Esophagus (tissue), 2 donors: ENCODE measurements around the gene C2orf81. TPM values are rescaled to one million over a fixed set of nuclear protein-coding genes. Genes with fewer than 3 reads are reported as not detected.
"Not testable (repeated sequence)": the region's sequence is repeated elsewhere in the genome, so short reads cannot be mapped to it uniquely, and the experiment has no call there.

Source experiments
- H3K27ac ChIP-seq, 2 donors: one replicate each; pipeline ENCODE4 v1.5.1; 2013; ENCODE audit warnings: low read depth in 2 of 2, mild to moderate bottlenecking in 2 of 2, inconsistent platforms in 1 of 2, low read length in 1 of 2, moderate library complexity in 1 of 2
- H3K27me3 ChIP-seq, 2 donors: one replicate each; pipeline ENCODE4 v1.6.1; 2013; ENCODE audit warnings: low read length in 2 of 2, control low read depth in 1 of 2, mild to moderate bottlenecking in 1 of 2; ENCODE audit not compliant: insufficient read depth in 2 of 2, control insufficient read depth in 1 of 2
- H3K36me3 ChIP-seq, 2 donors: one replicate each; pipeline ENCODE4 v1.6.1; 2013; ENCODE audit warnings: low read length in 1 of 2; ENCODE audit not compliant: control insufficient read depth in 2 of 2, insufficient read depth in 2 of 2
- H3K4me1 ChIP-seq, 2 donors: one replicate each; pipeline ENCODE4 v1.6.1; 2013; ENCODE audit warnings: low read length in 1 of 2; ENCODE audit not compliant: control insufficient read depth in 2 of 2, insufficient read depth in 2 of 2
- H3K4me3 ChIP-seq, 2 donors: one replicate each; pipeline ENCODE4 v1.5.1; 2013; ENCODE audit warnings: low read length in 2 of 2, mild to moderate bottlenecking in 2 of 2, low read depth in 1 of 2, moderate library complexity in 1 of 2
- H3K9me3 ChIP-seq, 2 donors: one replicate each; pipeline ENCODE4 v1.6.1; 2013; ENCODE audit warnings: mild to moderate bottlenecking in 2 of 2, low read depth in 1 of 2, low read length in 1 of 2, moderate library complexity in 1 of 2; ENCODE audit not compliant: control insufficient read depth in 2 of 2, insufficient read depth in 1 of 2
- whole genome bisulfite sequencing, 2 donors: extraction: QIAGEN DNeasy Blood & Tissue Kit; methylation state at CpG; one replicate each; pipeline ENCODE4 v1.1.7; 2013; 5-methylcytosine and 5-hydroxymethylcytosine counted together
- polyA plus RNA-seq, 2 donors: library from polyadenylated mRNA; stranded (reverse); fragments of 200-250 nt; gene quantifications; one replicate each; pipeline ENCODE4 v1.2.3, GENCODE V29; 2013
- donor health status: healthy with polysubstance abuse.
- donor health status: Bipolar disorder and iron deficiency.

Gene C2orf81
- polyA plus RNA-seq: under 1 TPM; 0.81 to 0.92 TPM

DNA sequence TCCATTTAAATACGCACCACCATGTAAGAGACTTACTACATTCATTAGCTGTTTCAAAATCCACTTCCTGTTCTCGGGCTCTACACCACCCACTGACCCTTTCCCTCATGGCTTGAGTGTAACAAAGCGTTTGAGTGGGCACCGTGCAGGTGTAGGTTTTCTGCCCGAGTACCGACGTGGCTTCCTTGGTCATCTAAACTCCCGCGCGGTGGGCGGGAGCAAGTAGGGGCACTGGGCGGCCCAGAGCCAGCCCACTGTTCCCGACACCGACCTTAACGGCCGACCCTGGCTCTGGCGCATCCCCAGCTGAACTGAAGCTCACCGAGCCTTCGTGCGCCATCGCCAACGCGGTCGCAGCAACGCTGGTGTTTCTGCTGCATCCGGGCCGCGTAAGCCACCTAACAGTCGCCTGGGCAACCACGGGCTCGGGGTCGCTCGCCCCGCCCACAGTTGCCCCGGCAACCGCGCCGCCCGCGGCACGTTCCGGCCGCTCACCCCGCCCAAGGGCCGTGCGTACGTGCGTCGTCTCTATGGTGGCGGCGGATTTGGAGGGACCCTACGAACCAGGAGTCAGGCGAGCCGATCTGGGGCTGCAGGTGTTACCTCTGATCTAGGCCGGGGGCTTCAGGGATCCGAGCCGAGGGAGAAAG, at the start of gene C2orf81, which contains the start of gene WDR54:
C2orf81 (minus strand) TSS at position 399 of the 650 bp plus-strand sequence; CDS start at position 340, 59 bp downstream.
WDR54 (plus strand) TSS at position 510 of the 650 bp plus-strand sequence. CDS start 424 bp downstream, outside the sequence.
- peaks cover 0 to 8% of the 10 kb centered on the region in 2 donors for H3K4me1 ChIP-seq
- H3K27me3 ChIP-seq: no peaks in the 10 kb centered on the region
- H3K27ac ChIP-seq: peak within 1 kb of the TSS; percentile 74 to 79
- H3K4me3 ChIP-seq: peak within 1 kb of the TSS; percentile 45 to 64
- no peaks in the 10 kb centered on the region for H3K36me3 ChIP-seq
- no peaks in the 10 kb centered on the region for H3K9me3 ChIP-seq
- WGBS, 2 donors: 0% methylated on average over 52 to 57 of the region's 57 CpGs

GRCh38 chr2:74470742-74471141, 49.3 kb upstream of the C2orf81 start:
- not testable (repeated sequence) for H3K4me1 ChIP-seq, H3K27me3 ChIP-seq, H3K4me3 ChIP-seq, H3K27ac ChIP-seq, H3K9me3 ChIP-seq
- WGBS, 2 donors: 93 to 94% methylated on average over 12 of the region's 12 CpGs
- H3K36me3 ChIP-seq: peaks cover 0 to 14% of the 10 kb centered on the region in 2 donors

DNA sequence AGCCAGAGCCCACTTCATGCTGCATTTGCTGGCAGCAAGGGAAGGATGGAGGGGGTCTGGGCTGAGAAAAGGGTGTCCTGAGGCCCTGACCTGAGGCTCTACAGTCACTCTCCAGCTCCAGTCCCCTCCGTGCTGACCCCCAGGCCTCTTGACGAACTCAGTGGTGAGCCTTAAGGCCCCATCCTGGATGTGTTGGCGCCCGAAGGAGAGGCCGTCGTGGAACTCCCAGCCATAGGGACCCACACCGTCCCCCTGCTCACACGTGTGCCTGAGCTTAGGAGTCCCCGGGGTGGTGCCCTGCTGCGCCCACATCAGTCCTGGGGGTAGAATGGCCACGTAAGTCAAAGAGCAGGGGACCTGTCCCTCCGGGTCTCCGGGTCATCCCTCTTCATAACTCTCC, 43.0 kb upstream of the C2orf81 start:
- Histone ChIP-seq H3K27ac (peak overlapping the region in 1 of 2 donors; percentile 91), H3K4me3 (peak overlapping the region; percentile 85 to 91), H3K27me3 (no peaks in the 10 kb centered on the region), H3K9me3 (no peaks in the 10 kb centered on the region), H3K4me1 (peaks cover 0 to 4% of the 10 kb centered on the region in 2 donors), H3K36me3 (peaks cover 0 to 16% of the 10 kb centered on the region in 2 donors)
- 3 to 5% methylated on average over 13 of the region's 13 CpGs for WGBS, 2 donors

GRCh38 chr2:74462786-74463105, 41.3 kb upstream of the C2orf81 start:
- no peak overlapping the region for H3K27ac ChIP-seq
- no peak overlapping the region for H3K4me3 ChIP-seq
- WGBS, 2 donors: 73 to 85% methylated on average over 4 of the region's 4 CpGs
- H3K4me1 ChIP-seq: peaks cover 0 to 4% of the 10 kb centered on the region in 2 donors
- no peaks in the 10 kb centered on the region for H3K27me3 ChIP-seq
- no peaks in the 10 kb centered on the region for H3K9me3 ChIP-seq
- peaks cover 0 to 16% of the 10 kb centered on the region in 2 donors for H3K36me3 ChIP-seq

DNA sequence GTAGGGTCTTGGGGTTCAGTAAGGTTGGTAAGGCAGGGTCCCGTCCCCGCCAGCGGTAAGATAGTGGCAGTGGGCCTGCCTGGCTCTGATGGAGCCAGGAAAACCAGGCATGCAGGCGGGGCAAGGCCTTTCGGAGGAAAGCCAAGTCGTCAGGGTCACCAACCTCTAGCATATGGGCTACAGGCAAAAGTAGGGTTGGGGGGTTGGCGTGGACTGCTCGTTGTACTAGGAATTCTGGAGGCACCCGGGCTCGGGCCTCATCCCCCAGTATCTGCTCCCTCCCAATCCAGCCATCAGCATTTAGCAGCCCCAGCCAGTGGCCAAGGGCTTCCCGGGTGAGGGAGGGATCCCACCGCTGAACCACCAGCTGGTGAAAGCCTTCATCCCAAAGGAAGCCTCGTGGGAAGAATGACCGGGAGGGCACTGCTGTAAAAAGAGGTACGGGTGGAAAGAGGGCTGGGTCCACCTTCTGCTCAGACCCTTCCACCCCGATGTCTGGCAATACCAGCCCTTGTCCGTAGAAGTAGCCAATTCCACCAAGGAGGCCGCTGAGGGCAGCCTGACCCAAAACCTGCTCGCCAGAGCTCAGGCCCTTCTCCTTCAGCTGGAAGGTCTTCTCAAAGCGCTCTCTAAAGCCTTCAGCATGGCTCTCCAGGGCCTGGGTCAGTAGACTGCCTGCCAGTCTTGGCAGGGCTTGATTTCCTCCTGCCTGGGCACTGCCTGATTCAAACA, 40.8 kb upstream of the C2orf81 start:
- Histone ChIP-seq H3K9me3 (no peaks in the 10 kb centered on the region), H3K27ac (no peak overlapping the region), H3K4me1 (peaks cover 0 to 4% of the 10 kb centered on the region in 2 donors), H3K27me3 (no peaks in the 10 kb centered on the region), H3K4me3 (no peak overlapping the region), H3K36me3 (peaks cover 0 to 16% of the 10 kb centered on the region in 2 donors)
- 89 to 93% methylated on average over 20 of the region's 20 CpGs for WGBS, 2 donors

DNA sequence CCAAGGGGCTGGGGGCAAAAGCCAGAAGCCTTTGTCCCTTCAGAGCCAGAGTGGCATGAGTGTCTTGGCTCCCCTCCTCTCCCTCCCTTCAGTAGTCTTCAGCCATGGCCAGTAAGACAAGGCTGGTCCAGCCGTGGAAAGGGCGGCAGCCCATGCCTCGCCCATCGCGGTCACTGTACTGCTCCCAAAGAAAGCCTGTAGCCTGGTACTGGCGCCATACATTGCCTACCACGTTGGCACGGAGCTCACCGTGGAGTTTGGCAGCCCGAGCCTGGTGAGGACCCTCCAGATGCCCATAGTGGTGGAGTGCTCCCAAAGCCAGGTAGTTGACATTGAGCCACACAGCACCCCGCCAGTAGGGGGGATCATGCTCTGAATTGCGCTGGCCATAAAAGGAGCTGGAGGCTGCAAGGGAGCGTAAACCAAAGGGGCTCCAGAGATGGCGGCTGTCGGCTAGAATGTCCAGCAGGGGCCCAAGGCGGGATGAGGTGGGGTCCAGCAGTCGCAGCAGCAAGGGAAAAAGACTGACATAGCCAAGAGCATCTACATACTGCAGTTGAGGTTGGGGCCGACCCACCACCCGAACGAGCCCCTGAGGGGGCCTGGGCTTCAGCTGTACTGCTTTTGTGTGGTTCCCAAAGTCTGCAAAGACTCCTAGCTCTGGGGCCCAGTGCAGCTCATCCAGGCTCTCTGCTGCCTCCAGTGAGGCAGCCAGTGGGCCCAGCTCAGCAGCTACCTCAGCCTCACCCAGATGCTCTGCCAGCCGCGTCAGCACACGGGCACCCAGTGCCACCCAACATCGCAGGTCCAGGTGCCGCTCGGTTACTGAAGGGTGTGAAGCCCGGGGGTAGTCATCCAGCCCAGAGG, 40.0 kb upstream of the C2orf81 start:
- WGBS, 2 donors: 88 to 89% methylated on average over 27 of the region's 27 CpGs
- Histone ChIP-seq H3K9me3 (no peaks in the 10 kb centered on the region), H3K27ac (no peak overlapping the region), H3K4me1 (peaks cover 0 to 4% of the 10 kb centered on the region in 2 donors), H3K4me3 (no peak overlapping the region), H3K27me3 (no peaks in the 10 kb centered on the region), H3K36me3 (peaks cover 0 to 16% of the 10 kb centered on the region in 2 donors)

- WGBS, 2 donors: 74 to 76% methylated on average over 9 to 10 of the region's 10 CpGs
- not testable (repeated sequence) for H3K27ac ChIP-seq
Observed at GRCh38 chr2:74460187-74460586, 38.8 kb upstream of the C2orf81 start.

DNA sequence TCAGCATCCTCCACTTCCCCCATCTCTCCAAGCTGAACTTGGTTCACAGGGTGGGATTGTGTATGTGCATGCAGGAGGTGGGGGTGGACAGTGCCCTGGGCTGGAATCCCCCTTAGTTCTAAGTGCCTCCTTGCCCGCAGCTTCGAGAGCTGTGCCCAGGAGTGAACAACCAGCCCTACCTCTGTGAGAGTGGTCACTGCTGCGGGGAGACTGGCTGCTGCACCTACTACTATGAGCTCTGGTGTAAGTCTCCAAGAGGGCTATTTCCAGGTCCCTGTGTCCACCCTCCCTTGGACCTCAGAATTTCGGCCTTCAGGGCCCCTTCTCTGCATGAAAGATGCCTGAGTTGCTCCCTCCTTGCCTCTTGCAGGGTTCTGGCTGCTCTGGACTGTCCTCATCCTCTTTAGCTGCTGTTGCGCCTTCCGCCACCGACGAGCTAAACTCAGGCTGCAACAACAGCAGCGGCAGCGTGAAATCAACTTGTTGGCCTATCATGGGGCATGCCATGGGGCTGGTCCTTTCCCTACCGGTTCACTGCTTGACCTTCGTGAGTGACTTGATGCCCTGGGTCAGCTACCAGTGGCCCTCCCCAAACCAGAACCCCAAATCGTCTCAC, 38.2 kb upstream of the C2orf81 start:
- H3K27ac ChIP-seq, H3K9me3 ChIP-seq, H3K27me3 ChIP-seq, H3K4me3 ChIP-seq, H3K4me1 ChIP-seq: not testable (repeated sequence)
- peaks cover 0 to 16% of the 10 kb centered on the region in 2 donors for H3K36me3 ChIP-seq
- WGBS, 2 donors: 72 to 77% methylated on average over 13 of the region's 13 CpGs

More at GRCh38 chr2:74460187-74460586, 38.8 kb upstream of the C2orf81 start:
- H3K4me1 ChIP-seq, H3K27me3 ChIP-seq, H3K9me3 ChIP-seq, H3K4me3 ChIP-seq: not testable (repeated sequence)
- peaks cover 0 to 16% of the 10 kb centered on the region in 2 donors for H3K36me3 ChIP-seq

GRCh38 chr2:74458938-74459363, 37.5 kb upstream of the C2orf81 start:
- H3K4me3 ChIP-seq: peak overlapping the region; percentile 64 to 65
- H3K4me1 ChIP-seq: peaks cover 0 to 3% of the 10 kb centered on the region in 2 donors
- H3K27ac ChIP-seq: peak overlapping the region; percentile 49 to 78

More at GRCh38 chr2:74458938-74459363, 37.5 kb upstream of the C2orf81 start:
- peaks cover 0 to 16% of the 10 kb centered on the region in 2 donors for H3K36me3 ChIP-seq
- 1 to 2% methylated on average over 10 of the region's 10 CpGs for WGBS, 2 donors
- H3K9me3 ChIP-seq: no peaks in the 10 kb centered on the region
- H3K27me3 ChIP-seq: no peaks in the 10 kb centered on the region
